ENCODE data around the gene TMEM120B.
"Not testable (repeated sequence)": the region's sequence is repeated elsewhere in the genome, so short reads cannot be mapped to it uniquely, and the experiment has no call there.

DNA sequence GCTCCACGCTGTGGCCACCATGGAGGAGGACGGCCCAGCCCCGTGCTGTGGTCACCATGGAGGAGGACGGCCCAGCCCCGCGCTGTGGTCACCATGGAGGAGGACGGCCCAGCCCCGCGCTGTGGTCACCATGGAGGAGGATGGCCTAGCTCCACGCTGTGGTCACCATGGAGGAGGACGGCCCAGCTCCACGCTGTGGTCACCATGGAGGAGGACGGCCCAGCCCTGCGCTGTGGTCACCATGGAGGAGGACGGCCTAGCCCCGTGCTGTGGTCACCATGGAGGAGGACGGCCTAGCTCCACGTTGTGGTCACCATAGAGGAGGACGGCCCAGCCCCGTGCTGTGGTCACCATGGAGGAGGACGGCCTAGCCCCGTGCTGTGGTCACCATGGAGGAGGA lies 46.0 kb downstream of the TMEM120B start:
- not testable (repeated sequence) for TF ChIP-seq CTCF (conservative IDR thresholded peaks at IDR 0.05; ENCODE audit: low read length); EZH2phosphoT487 (IDR thresholded peaks at IDR 0.05; ENCODE audit: borderline replicate concordance)
